IPS DF 19.7 (cell line): ENCODE results near the gene ROBO2.

Source experiments
- DNase-seq: peaks from one replicate; pipeline ENCODE4 v3.0.0-alpha.2; 2013; ENCODE audit warnings: low read depth, low spot score

ROBO2 gene

GRCh38 chr3:77479021-77479420, 439.1 kb downstream of the ROBO2 start:
- DNase-seq = no peak

- no peak for DNase-seq
Measured at GRCh38 chr3:77489216-77489615, 449.3 kb downstream of the ROBO2 start.

- DNase-seq = no peak
Measured at GRCh38 chr3:77491961-77492360, 452.1 kb downstream of the ROBO2 start.

GRCh38 chr3:77500721-77501120, 460.8 kb downstream of the ROBO2 start:
- no peak for DNase-seq

GRCh38 chr3:77506384-77506783, 466.5 kb downstream of the ROBO2 start:
- DNase-seq = no peak

GRCh38 chr3:77513542-77513941, 473.6 kb downstream of the ROBO2 start:
- DNase-seq = no peak

GRCh38 chr3:77514766-77515165, 474.9 kb downstream of the ROBO2 start:
- no peak for DNase-seq

GRCh38 chr3:77524463-77524862, 484.6 kb downstream of the ROBO2 start:
- no peak for DNase-seq

GRCh38 chr3:77524946-77525682, 485.2 kb downstream of the ROBO2 start:
- DNase-seq = no peak

GRCh38 chr3:77526573-77527113, 486.7 kb downstream of the ROBO2 start:
- no peak for DNase-seq

- no peak for DNase-seq
Measured at GRCh38 chr3:77529522-77529921, 489.6 kb downstream of the ROBO2 start.

GRCh38 chr3:77530870-77531269, 491.0 kb downstream of the ROBO2 start:
- no peak for DNase-seq

- DNase-seq = no peak
Measured at GRCh38 chr3:77535116-77535515, 495.2 kb downstream of the ROBO2 start.

GRCh38 chr3:77536038-77536775, 496.3 kb downstream of the ROBO2 start:
- peak; percentile 9 for DNase-seq

- no peak for DNase-seq
Measured at GRCh38 chr3:77539014-77539413, 499.1 kb downstream of the ROBO2 start.

GRCh38 chr3:77539677-77540076, 499.8 kb downstream of the ROBO2 start:
- no peak for DNase-seq

- DNase-seq = no peak
Measured at GRCh38 chr3:77541203-77541922, 501.5 kb downstream of the ROBO2 start.

- no peak for DNase-seq
Measured at GRCh38 chr3:77546246-77546645, 506.3 kb downstream of the ROBO2 start.

- DNase-seq = no peak
Measured at GRCh38 chr3:77549034-77549433, 509.1 kb downstream of the ROBO2 start.

- DNase-seq = no peak
Measured at GRCh38 chr3:77553240-77553639, 513.3 kb downstream of the ROBO2 start.

GRCh38 chr3:77562089-77562488, 522.2 kb downstream of the ROBO2 start:
- no peak for DNase-seq

GRCh38 chr3:77563012-77563411, 523.1 kb downstream of the ROBO2 start:
- DNase-seq = no peak
